Measurements from ENCODE around the gene FGD2.

DNA sequence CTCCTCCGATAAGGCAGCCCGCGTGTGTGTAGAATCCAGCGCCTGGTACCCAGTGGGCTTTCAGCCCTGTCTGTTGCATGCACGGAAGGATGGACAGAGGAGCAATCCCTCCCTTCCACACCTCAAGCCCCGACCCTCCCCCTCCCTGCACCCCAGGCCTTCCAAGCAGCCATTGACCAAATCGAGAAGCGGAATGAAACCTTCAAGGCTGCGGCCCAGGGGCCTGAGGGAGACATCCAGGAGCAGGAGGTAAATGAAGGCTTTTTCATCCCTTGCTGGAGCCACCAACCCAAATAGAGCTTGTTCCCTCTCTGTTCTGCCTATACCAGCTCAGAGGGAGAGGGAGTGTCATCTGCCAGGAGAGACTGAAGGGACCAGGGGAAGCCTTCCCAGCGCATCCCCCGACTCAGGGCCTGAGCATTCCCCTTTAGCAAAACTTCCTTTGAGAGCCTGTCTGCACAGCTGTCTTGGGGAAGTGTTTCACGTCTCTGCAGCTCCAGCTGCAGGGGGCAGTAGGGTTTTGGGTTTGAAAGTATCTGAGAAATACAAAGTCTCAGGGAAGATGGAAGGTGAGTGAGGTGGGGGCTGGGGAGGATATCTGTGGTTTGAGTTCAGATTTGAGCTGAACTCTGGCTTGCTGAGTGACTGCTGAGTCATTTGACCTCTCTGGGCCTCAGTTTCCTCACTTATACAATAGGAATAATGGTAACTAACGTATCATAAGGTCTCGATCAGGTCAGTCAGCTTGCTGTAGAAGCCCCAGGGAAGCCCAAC is 16.1 kb downstream of the FGD2 start:
- TF ChIP-seq ELF1 (IDR thresholded peaks at IDR 0.05; ENCODE audit: borderline replicate concordance, low read depth) = no peak
- no peak for TF ChIP-seq POLR2A (IDR thresholded peaks at IDR 0.05; ENCODE audit: borderline replicate concordance, extremely low read depth, insufficient read depth, insufficient read length)
- TF ChIP-seq, protein P1, sequence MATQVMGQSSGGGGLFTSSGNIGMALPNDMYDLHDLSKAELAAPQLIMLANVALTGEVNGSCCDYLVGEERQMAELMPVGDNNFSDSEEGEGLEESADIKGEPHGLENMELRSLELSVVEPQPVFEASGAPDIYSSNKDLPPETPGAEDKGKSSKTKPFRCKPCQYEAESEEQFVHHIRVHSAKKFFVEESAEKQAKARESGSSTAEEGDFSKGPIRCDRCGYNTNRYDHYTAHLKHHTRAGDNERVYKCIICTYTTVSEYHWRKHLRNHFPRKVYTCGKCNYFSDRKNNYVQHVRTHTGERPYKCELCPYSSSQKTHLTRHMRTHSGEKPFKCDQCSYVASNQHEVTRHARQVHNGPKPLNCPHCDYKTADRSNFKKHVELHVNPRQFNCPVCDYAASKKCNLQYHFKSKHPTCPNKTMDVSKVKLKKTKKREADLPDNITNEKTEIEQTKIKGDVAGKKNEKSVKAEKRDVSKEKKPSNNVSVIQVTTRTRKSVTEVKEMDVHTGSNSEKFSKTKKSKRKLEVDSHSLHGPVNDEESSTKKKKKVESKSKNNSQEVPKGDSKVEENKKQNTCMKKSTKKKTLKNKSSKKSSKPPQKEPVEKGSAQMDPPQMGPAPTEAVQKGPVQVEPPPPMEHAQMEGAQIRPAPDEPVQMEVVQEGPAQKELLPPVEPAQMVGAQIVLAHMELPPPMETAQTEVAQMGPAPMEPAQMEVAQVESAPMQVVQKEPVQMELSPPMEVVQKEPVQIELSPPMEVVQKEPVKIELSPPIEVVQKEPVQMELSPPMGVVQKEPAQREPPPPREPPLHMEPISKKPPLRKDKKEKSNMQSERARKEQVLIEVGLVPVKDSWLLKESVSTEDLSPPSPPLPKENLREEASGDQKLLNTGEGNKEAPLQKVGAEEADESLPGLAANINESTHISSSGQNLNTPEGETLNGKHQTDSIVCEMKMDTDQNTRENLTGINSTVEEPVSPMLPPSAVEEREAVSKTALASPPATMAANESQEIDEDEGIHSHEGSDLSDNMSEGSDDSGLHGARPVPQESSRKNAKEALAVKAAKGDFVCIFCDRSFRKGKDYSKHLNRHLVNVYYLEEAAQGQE (IDR thresholded peaks at IDR 0.05; ENCODE audit: low read depth) = no peak
- TF ChIP-seq POLR2AphosphoS5 (IDR thresholded peaks at IDR 0.05; ENCODE audit: low read depth, low read length) = no peak
- TF ChIP-seq, protein P2, sequence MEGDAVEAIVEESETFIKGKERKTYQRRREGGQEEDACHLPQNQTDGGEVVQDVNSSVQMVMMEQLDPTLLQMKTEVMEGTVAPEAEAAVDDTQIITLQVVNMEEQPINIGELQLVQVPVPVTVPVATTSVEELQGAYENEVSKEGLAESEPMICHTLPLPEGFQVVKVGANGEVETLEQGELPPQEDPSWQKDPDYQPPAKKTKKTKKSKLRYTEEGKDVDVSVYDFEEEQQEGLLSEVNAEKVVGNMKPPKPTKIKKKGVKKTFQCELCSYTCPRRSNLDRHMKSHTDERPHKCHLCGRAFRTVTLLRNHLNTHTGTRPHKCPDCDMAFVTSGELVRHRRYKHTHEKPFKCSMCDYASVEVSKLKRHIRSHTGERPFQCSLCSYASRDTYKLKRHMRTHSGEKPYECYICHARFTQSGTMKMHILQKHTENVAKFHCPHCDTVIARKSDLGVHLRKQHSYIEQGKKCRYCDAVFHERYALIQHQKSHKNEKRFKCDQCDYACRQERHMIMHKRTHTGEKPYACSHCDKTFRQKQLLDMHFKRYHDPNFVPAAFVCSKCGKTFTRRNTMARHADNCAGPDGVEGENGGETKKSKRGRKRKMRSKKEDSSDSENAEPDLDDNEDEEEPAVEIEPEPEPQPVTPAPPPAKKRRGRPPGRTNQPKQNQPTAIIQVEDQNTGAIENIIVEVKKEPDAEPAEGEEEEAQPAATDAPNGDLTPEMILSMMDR (IDR thresholded peaks at IDR 0.05 in 2 of 3, conservative IDR thresholded peaks at IDR 0.05 in 1 of 3; ENCODE audit: borderline replicate concordance in 1 of 3, insufficient read depth in 1 of 3, low read depth in 2 of 3, low read length in 2 of 3) = peak in 2 of 3 experiments; percentile 58 to 61; a peak in 4 of 6 replicates
- no peak for TF ChIP-seq JUND (IDR thresholded peaks at IDR 0.05)
- no peak for TF ChIP-seq TCF7L2 (IDR thresholded peaks at IDR 0.05; ENCODE audit: borderline replicate concordance, extremely low read depth, insufficient read depth, insufficient read length)
